CD14-positive monocyte (primary cell): ENCODE measurements around the gene TNIP3. TPM values are rescaled to one million over a fixed set of nuclear protein-coding genes. Genes with fewer than 3 reads are reported as not detected.
A peak's percentile ranks its signal among the peaks of the same experiment; 100 is the strongest.

Source experiments
- DNase-seq, 3 donors: peaks; one replicate each; pipeline ENCODE4 v3.0.0-alpha.2; 2011 to 2022
- H2AFZ ChIP-seq: 2 replicates; pipeline ENCODE4 v1.6.0; 2012; ENCODE audit warnings: mild to moderate bottlenecking, low read depth, low read length, inconsistent platforms; ENCODE audit not compliant: insufficient read depth, poor library complexity, severe bottlenecking
- H3K27ac ChIP-seq, 2 donors: 1 replicate in 1 of 2; 2 replicates in 1 of 2; pipeline ENCODE4 v1.5.1; 2012 to 2013; ENCODE audit warnings: low read length in 2 of 2, control low read depth in 1 of 2, inconsistent platforms in 1 of 2, low read depth in 1 of 2, mild to moderate bottlenecking in 1 of 2
- H3K27me3 ChIP-seq, 2 donors: one replicate each; pipeline versions ENCODE4 v1.6.0 to v1.6.1; 2011 to 2013; ENCODE audit warnings: low read length in 2 of 2; ENCODE audit not compliant: control insufficient read depth in 2 of 2, insufficient read depth in 2 of 2
- H3K36me3 ChIP-seq, 2 donors: replicated peaks in 1 of 2; 1 replicate in 1 of 2; 2 replicates in 1 of 2; pipeline versions ENCODE4 v1.5.1 to v1.6.1; 2012 to 2013; ENCODE audit warnings: low read length in 2 of 2, control low read depth in 1 of 2, inconsistent platforms in 1 of 2, mild to moderate bottlenecking in 1 of 2; ENCODE audit not compliant: insufficient read depth in 2 of 2, control insufficient read depth in 1 of 2
- H3K4me1 ChIP-seq, 2 donors: 1 replicate in 1 of 2; 2 replicates in 1 of 2; pipeline versions ENCODE4 v1.5.1 to v1.6.1; 2012 to 2013; ENCODE audit warnings: low read length in 2 of 2, control low read depth in 1 of 2, inconsistent platforms in 1 of 2, mild to moderate bottlenecking in 1 of 2, moderate library complexity in 1 of 2; ENCODE audit not compliant: insufficient read depth in 2 of 2, control insufficient read depth in 1 of 2
- H3K4me2 ChIP-seq: replicated peaks from 2 replicates; pipeline ENCODE3; 2012; ENCODE audit warnings: low read length, moderate library complexity, mild to moderate bottlenecking; ENCODE audit not compliant: poor library complexity, severe bottlenecking; ENCODE audit errors: extremely low read depth
- H3K4me3 ChIP-seq, 3 experiments: fragments of 200-600 bp in 1 of 3; sonication (generic) in 1 of 3; replicated peaks in 1 of 3; 1 replicate in 2 of 3; 2 replicates in 1 of 3; pipeline ENCODE4 v1.5.1; 2011 to 2013; ENCODE audit warnings: low read length in 3 of 3, mild to moderate bottlenecking in 3 of 3, control low read depth in 2 of 3, low read depth in 2 of 3, inconsistent platforms in 1 of 3, moderate library complexity in 1 of 3
- H3K79me2 ChIP-seq: 2 replicates; pipeline ENCODE4 v1.6.0; 2012; ENCODE audit warnings: mild to moderate bottlenecking, control low read depth, inconsistent platforms, low read length, moderate library complexity; ENCODE audit not compliant: insufficient read depth
- H3K9ac ChIP-seq: 2 replicates; pipeline ENCODE4 v1.6.0; 2017; ENCODE audit warnings: low read length, mild to moderate bottlenecking; ENCODE audit not compliant: insufficient read depth, poor library complexity, severe bottlenecking
- H3K9me3 ChIP-seq, 2 donors: replicated peaks in 1 of 2; 1 replicate in 1 of 2; 2 replicates in 1 of 2; pipeline versions ENCODE4 v1.5.1 to v1.6.1; 2012 to 2013; ENCODE audit warnings: low read length in 2 of 2, control low read depth in 1 of 2; ENCODE audit not compliant: control insufficient read depth in 1 of 2, insufficient read depth in 1 of 2
- H4K20me1 ChIP-seq: 2 replicates; pipeline ENCODE4 v1.6.0; 2012; ENCODE audit warnings: mild to moderate bottlenecking, low read length, control low read depth, moderate library complexity; ENCODE audit not compliant: insufficient read depth
- H3K27ac Mint-ChIP-seq, 7 donors: one replicate each; pipeline ENCODE4 v1.8.0; 2020; ENCODE audit warnings: mild to moderate bottlenecking in 7 of 7, mixed read lengths in 7 of 7, moderate library complexity in 6 of 7, inconsistent platforms in 2 of 7
- H3K27me3 Mint-ChIP-seq, 3 donors: one replicate each; pipeline ENCODE4 v1.8.0; 2021 to 2022; ENCODE audit warnings: low read depth in 3 of 3, mild to moderate bottlenecking in 3 of 3, mixed read lengths in 3 of 3, moderate library complexity in 3 of 3, inconsistent platforms in 1 of 3
- H3K36me3 Mint-ChIP-seq, 2 donors: one replicate each; pipeline ENCODE4 v1.8.0; 2020; ENCODE audit warnings: mixed read lengths in 2 of 2, inconsistent platforms in 1 of 2, mild to moderate bottlenecking in 1 of 2
- H3K4me1 Mint-ChIP-seq: one replicate; pipeline ENCODE4 v1.8.0; 2020; ENCODE audit warnings: mild to moderate bottlenecking, mixed read lengths
- H3K4me3 Mint-ChIP-seq, 2 donors: one replicate each; pipeline ENCODE4 v1.8.0; 2020; ENCODE audit warnings: mild to moderate bottlenecking in 2 of 2, mixed read lengths in 2 of 2, moderate library complexity in 1 of 2
- H3K9me3 Mint-ChIP-seq, 7 donors: one replicate each; pipeline ENCODE4 v1.8.0; 2020 to 2022; ENCODE audit warnings: mixed read lengths in 7 of 7, mild to moderate bottlenecking in 6 of 7, moderate library complexity in 6 of 7, inconsistent platforms in 2 of 7
- CTCF ChIP-seq: fragments of 200-600 bp; IDR thresholded peaks from one replicate; pipeline ENCODE4 v1.8.0; 2022; ENCODE audit warnings: antibody characterized with exemption, mild to moderate bottlenecking
- WGBS: methylation state at CpG from one replicate; pipeline ENCODE4 v1.1.5; 2013; ENCODE audit warnings: missing lambda C conversion rate; ENCODE audit not compliant: insufficient coverage; 5-methylcytosine and 5-hydroxymethylcytosine counted together
- intact Hi-C, 2 donors: fragments of 100-400 bp; cut with micrococcal nuclease; formaldehyde crosslinking; loops; one replicate each; pipeline versions ENCODE4 v1.15.0 to v1.15.1; 2023
- polyA plus RNA-seq, 3 donors: library from polyadenylated mRNA; depleted of rRNA in 1 of 3; unstranded in 2 of 3; stranded (reverse) in 1 of 3; fragments of 300-500 nt in 2 of 3; fragments of >200 nt in 1 of 3; fragmentation: Illumina TruSeq in 2 of 3; gene quantifications; 1 replicate in 2 of 3; 2 replicates in 1 of 3; pipeline ENCODE4 v1.2.3, GENCODE V29; 2012 to 2021

The TNIP3 gene
- polyA plus RNA-seq, 3 donors = 0.20 TPM; not detected in 2

DNA sequence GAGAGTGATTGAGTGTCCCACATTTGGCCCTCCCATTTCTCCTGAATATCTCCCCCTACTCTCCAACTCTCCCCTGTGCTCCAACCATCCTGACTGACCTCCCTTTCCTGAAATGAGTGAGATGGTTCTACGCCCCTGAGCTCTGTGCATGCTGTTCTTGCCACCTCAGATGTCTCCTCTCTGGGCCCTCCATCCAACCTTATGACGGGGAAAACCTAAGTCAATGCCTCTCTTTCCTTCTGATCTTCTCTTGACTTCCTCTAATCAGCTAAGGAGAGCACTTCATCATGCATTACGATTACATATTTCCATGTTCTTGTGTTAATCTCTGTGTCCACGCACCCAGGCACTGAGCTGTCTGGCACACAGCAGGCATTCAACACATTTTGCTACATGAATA lies 1.1 kb upstream of the TNIP3 start:
- no peak overlapping the region for H3K4me3 ChIP-seq
- no peaks in the 10 kb centered on the region for H3K79me2 ChIP-seq
- no peak overlapping the region for H3K4me2 ChIP-seq
- H3K4me1 Mint-ChIP-seq = peaks cover 23% of the 10 kb centered on the region
- H3K36me3 Mint-ChIP-seq = peaks cover 0 to 2% of the 10 kb centered on the region in 2 donors
- no peak overlapping the region for H3K9ac ChIP-seq
- no peaks in the 10 kb centered on the region for H3K36me3 ChIP-seq
- no peak for DNase-seq
- no peak overlapping the region for H3K4me3 Mint-ChIP-seq
- H3K27ac Mint-ChIP-seq = no peak overlapping the region
- no peak overlapping the region for H2AFZ ChIP-seq
- peaks cover 0 to 4% (median 0%) of the 10 kb centered on the region in 3 donors for H3K27me3 Mint-ChIP-seq
- intact Hi-C loops = no loop called here
- no peaks in the 10 kb centered on the region for H4K20me1 ChIP-seq
- H3K27ac ChIP-seq = no peak overlapping the region
- 84% methylated on average over 3 of the region's 4 CpGs for WGBS
- no peaks in the 10 kb centered on the region for H3K9me3 Mint-ChIP-seq
- H3K9me3 ChIP-seq = no peaks in the 10 kb centered on the region
- TF ChIP-seq CTCF = no peak
- peaks cover 28 to 32% of the 10 kb centered on the region in 2 donors for H3K4me1 ChIP-seq
- H3K27me3 ChIP-seq = no peaks in the 10 kb centered on the region

DNA sequence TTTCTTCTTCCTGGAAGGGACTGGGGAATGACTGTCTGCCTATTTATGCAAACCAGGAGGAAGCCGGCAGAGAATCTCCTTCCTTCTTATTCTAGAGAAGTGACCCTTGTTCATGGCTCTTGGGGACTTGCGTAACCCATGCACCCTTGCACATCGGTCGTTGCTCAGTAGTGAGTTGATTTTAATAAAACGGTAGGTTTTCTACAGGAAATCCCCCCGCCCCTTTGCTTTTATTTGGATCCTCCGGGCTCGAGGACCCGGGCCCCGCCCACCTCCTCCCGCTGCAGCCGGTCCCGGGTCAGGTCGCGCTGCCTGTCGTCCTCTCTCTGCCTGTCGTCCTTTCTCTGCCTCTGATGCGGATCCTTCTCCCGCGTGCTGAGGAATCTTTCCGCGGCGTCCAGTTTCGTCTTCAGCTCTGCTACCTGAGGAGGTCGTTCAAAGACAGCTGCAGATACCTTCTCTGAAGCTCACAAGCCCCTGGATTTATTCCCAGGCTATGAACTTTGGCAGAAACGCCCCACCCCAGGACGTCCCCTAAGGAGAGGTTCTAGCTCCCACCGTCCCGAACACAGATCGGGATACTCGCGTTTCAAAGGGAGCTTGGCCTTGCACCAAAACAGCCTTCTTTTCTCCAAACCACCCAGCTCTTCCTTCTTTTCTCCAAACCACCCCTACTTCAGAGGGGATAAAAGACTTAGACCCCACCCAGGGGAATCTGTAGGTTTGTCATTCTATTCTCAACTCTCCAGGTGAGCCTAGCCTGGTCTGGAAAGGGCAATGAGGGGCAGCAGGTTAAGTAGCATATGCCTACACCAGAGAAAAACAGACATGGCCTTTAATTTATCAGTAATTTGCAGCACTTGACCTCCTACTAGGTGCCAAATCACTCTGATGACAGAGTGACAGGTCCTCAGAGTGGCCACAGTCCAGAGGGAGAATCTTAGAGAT lies 7.0 kb downstream of the TNIP3 start:
- peaks cover 0 to 6% (median 0%) of the 10 kb centered on the region in 3 donors for H3K27me3 Mint-ChIP-seq
- peak overlapping the region; percentile 25 to 83 (median 63) for H3K27ac Mint-ChIP-seq
- no peaks in the 10 kb centered on the region for H3K9me3 ChIP-seq
- WGBS = under 1% methylated on average over 31 of the region's 32 CpGs
- H3K4me3 ChIP-seq = peak overlapping the region; percentile 34 to 82 (median 54)
- no peaks in the 10 kb centered on the region for H3K36me3 ChIP-seq
- peak overlapping the region; percentile 86 for H2AFZ ChIP-seq
- H3K27me3 ChIP-seq = peaks cover 0 to under 1% of the 10 kb centered on the region in 2 donors
- DNase-seq = peak; percentile 56 to 88 (median 83)
- H3K79me2 ChIP-seq = no peaks in the 10 kb centered on the region
- no peaks in the 10 kb centered on the region for H4K20me1 ChIP-seq
- no peak for TF ChIP-seq CTCF
- intact Hi-C loops = no loop called here
- peaks cover 42 to 47% of the 10 kb centered on the region in 2 donors for H3K4me1 ChIP-seq
- H3K9me3 Mint-ChIP-seq = no peaks in the 10 kb centered on the region
- peak overlapping the region; percentile 45 for H3K9ac ChIP-seq
- no peaks in the 10 kb centered on the region for H3K36me3 Mint-ChIP-seq
- H3K27ac ChIP-seq = peak overlapping the region; percentile 44 to 61
- H3K4me2 ChIP-seq = peak overlapping the region; percentile 95
- H3K4me1 Mint-ChIP-seq = peaks cover 48% of the 10 kb centered on the region
- H3K4me3 Mint-ChIP-seq = peak overlapping the region; percentile 84 to 94
